HL-60 (cell line): ENCODE results near the gene TSHZ3.

Experiments used
- DNase-seq, 2 experiments: peaks; one replicate each; pipeline ENCODE4 v3.0.0-alpha.2; 2010 to 2020; ENCODE audit warnings: low read depth in 1 of 2, low spot score in 1 of 2
- H3K27ac ChIP-seq: fragments of 250-450 bp; sonication (Bioruptor Pico); replicated peaks from 2 replicates; pipeline ENCODE4 v1.5.1; 2020; ENCODE audit warnings: mild to moderate bottlenecking, moderate library complexity
- H3K27me3 ChIP-seq: fragments of 250-450 bp; sonication (Bioruptor Pico); 2 replicates; pipeline ENCODE4 v1.5.1; 2021; ENCODE audit warnings: mild to moderate bottlenecking, moderate library complexity; ENCODE audit not compliant: insufficient read depth, poor library complexity, severe bottlenecking
- H3K4me3 ChIP-seq: replicated peaks from 2 replicates; pipeline ENCODE4 v1.5.1; 2011; ENCODE audit warnings: mild to moderate bottlenecking, control low read depth, low read length; ENCODE audit not compliant: insufficient read depth
- GABPA ChIP-seq: IDR thresholded peaks from 2 replicates; pipeline ENCODE4 v1.6.1; 2012; ENCODE audit warnings: low read depth
- POLR2AphosphoS5 ChIP-seq: IDR thresholded peaks from 2 replicates; pipeline ENCODE4 v1.6.1; 2012; ENCODE audit warnings: low read depth
- SPI1 ChIP-seq: IDR thresholded peaks from 2 replicates; pipeline ENCODE4 v1.6.1; 2012; ENCODE audit warnings: low read depth, mild to moderate bottlenecking, borderline replicate concordance
- TF ChIP-seq, protein P1 (sequence below): IDR thresholded peaks from one replicate; pipeline ENCODE4 v1.5.1; 2011; ENCODE audit warnings: low read length, control low read depth, inconsistent platforms; ENCODE audit not compliant: insufficient read depth
- TF ChIP-seq, protein P2 (sequence below): IDR thresholded peaks from 2 replicates; pipeline ENCODE4 v1.6.1; 2012; ENCODE audit warnings: low read depth; ENCODE audit not compliant: insufficient replicate concordance

Gene TSHZ3

DNA sequence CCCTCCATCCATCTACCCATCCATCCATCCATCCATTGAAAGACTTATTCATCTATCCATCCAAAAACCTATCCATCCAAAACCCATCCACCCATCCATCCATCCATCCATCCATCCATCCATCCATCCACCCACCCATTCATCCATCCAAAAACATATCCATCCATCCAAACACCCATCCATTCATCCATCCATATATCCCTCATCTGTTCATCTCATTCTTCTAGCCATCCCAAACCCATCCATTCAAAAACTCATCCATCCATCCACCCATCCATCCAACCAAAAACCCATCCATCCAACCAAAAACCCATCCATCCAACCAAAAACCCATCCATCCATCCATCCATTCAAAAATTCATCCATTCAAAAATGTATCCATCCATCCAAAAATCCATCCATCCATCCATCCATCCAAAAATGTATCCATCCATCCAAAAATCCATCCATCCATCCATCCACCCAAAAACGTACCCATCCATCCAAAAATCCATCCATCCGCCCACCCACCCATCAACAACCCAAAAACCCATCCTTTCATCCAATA is 56.5 kb downstream of the TSHZ3 start:
- H3K4me3 ChIP-seq = no peak overlapping the region
- TF ChIP-seq POLR2AphosphoS5 (no peak), GABPA (no peak), SPI1 (no peak)
- TF ChIP-seq, protein P1, sequence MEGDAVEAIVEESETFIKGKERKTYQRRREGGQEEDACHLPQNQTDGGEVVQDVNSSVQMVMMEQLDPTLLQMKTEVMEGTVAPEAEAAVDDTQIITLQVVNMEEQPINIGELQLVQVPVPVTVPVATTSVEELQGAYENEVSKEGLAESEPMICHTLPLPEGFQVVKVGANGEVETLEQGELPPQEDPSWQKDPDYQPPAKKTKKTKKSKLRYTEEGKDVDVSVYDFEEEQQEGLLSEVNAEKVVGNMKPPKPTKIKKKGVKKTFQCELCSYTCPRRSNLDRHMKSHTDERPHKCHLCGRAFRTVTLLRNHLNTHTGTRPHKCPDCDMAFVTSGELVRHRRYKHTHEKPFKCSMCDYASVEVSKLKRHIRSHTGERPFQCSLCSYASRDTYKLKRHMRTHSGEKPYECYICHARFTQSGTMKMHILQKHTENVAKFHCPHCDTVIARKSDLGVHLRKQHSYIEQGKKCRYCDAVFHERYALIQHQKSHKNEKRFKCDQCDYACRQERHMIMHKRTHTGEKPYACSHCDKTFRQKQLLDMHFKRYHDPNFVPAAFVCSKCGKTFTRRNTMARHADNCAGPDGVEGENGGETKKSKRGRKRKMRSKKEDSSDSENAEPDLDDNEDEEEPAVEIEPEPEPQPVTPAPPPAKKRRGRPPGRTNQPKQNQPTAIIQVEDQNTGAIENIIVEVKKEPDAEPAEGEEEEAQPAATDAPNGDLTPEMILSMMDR = no peak
- TF ChIP-seq, protein P2, sequence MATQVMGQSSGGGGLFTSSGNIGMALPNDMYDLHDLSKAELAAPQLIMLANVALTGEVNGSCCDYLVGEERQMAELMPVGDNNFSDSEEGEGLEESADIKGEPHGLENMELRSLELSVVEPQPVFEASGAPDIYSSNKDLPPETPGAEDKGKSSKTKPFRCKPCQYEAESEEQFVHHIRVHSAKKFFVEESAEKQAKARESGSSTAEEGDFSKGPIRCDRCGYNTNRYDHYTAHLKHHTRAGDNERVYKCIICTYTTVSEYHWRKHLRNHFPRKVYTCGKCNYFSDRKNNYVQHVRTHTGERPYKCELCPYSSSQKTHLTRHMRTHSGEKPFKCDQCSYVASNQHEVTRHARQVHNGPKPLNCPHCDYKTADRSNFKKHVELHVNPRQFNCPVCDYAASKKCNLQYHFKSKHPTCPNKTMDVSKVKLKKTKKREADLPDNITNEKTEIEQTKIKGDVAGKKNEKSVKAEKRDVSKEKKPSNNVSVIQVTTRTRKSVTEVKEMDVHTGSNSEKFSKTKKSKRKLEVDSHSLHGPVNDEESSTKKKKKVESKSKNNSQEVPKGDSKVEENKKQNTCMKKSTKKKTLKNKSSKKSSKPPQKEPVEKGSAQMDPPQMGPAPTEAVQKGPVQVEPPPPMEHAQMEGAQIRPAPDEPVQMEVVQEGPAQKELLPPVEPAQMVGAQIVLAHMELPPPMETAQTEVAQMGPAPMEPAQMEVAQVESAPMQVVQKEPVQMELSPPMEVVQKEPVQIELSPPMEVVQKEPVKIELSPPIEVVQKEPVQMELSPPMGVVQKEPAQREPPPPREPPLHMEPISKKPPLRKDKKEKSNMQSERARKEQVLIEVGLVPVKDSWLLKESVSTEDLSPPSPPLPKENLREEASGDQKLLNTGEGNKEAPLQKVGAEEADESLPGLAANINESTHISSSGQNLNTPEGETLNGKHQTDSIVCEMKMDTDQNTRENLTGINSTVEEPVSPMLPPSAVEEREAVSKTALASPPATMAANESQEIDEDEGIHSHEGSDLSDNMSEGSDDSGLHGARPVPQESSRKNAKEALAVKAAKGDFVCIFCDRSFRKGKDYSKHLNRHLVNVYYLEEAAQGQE = no peak
- H3K27me3 ChIP-seq = no peaks in the 10 kb centered on the region
- no peak for DNase-seq
- no peak overlapping the region for H3K27ac ChIP-seq

DNA sequence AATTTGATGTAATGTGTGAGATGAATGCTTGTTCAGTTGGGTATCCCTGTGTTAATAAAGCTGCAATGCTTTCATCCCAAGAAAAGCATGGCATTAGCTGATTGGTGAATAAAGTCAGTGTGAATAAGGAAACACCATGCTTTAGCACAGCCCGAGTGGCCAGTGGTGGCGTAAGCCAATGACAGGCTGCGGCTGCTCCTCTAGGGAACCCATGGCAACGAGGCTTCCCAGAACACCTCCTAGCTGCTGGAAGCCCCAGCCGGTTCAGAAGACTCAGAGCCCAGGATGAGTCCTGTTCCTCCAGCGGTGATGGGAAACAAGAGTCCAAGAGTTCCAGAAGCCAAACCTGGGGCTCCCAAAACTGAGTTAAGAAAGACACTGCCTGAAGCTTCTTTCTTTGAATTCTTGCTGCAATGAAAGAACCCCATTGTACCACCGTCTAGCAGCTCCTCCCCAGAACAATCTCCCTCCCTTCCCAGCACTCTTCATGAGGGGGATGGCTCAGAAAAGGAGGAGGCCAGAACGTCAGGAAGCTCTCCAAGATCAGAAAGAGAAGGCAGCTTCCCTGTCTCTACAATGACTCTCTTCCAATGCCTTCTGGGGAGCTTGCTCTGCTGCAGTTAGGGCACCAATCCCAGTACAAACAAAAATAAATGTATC is 58.2 kb downstream of the TSHZ3 start:
- TF ChIP-seq GABPA (no peak), POLR2AphosphoS5 (no peak), SPI1 (no peak)
- TF ChIP-seq, protein P2 = no peak
- TF ChIP-seq, protein P1 = no peak
- no peak for DNase-seq
- no peak overlapping the region for H3K4me3 ChIP-seq
- no peak overlapping the region for H3K27ac ChIP-seq
- H3K27me3 ChIP-seq = no peaks in the 10 kb centered on the region

- H3K27ac ChIP-seq = no peak overlapping the region
- TF ChIP-seq GABPA = no peak
- TF ChIP-seq SPI1 = no peak
- TF ChIP-seq, protein P2 = no peak
- TF ChIP-seq POLR2AphosphoS5 = no peak
- TF ChIP-seq, protein P1 = no peak
- H3K4me3 ChIP-seq = no peak overlapping the region
- no peaks in the 10 kb centered on the region for H3K27me3 ChIP-seq
- DNase-seq = no peak
These were observed 59.3 kb downstream of the TSHZ3 start for GRCh38 chr19:31289976-31290375.
